ENCODE data around the gene VPS4A. TPM values are rescaled to one million over a fixed set of nuclear protein-coding genes. Genes with fewer than 3 reads are reported as not detected.

VPS4A gene
- total and polyA plus RNA-seq, 2 of the 4 experiments (the other 2 are of a cell fraction), result 23.3 to 25.2 TPM

GRCh38 chr16:69324013-69324531 lies 12.9 kb downstream of the VPS4A start:
- 100% methylated on average over 2 of the region's 8 CpGs; no CpG with 5 or more reads in 1 of the 2 experiments for WGBS, 2 experiments (ENCODE audit: extremely low coverage in 2 of 2, insufficient read length in 1 of 2)
- Histone ChIP-seq H2AK9ac (replicated peaks; ENCODE audit: low read depth, low read length, poor library complexity) (no peak overlapping the region), H3K9me3 (ENCODE audit: control insufficient read depth, insufficient read depth, low read length) (no peaks in the 10 kb centered on the region), H3K9ac (ENCODE audit: low read depth, low read length) (no peak overlapping the region), H3K79me1 (ENCODE audit: low read depth in 1 of 2, low read length in 2 of 2) (peaks cover 39 to 86% of the 10 kb centered on the region in 2 experiments), H3K4ac (ENCODE audit: low read depth, low read length) (no peak overlapping the region), H4K8ac (ENCODE audit: low read depth in 2 of 2, low read length in 2 of 2) (no peak overlapping the region), H3K4me2 (ENCODE audit: low read depth, low read length) (no peak overlapping the region), H3K4me1 (ENCODE audit: control insufficient read depth, insufficient read depth, low read length) (peaks cover 6% of the 10 kb centered on the region), H2BK120ac (ENCODE audit: low read depth, low read length) (no peak overlapping the region), H3K27me3 (ENCODE audit: control insufficient read depth, insufficient read depth, low read length) (no peaks in the 10 kb centered on the region), H3K4me3 (ENCODE audit: insufficient read depth, low read depth, low read length) (no peak overlapping the region), H4K5ac (ENCODE audit: low read depth, low read length) (no peak overlapping the region), H4K20me1 (ENCODE audit: insufficient read depth, low read length) (peaks cover 64% of the 10 kb centered on the region), H2AFZ (replicated peaks; ENCODE audit: low read length, poor library complexity) (no peak overlapping the region), H2AK5ac (ENCODE audit: low read depth, low read length) (no peak overlapping the region), H3K9me1 (ENCODE audit: insufficient read depth, low read length) (peaks cover 13% of the 10 kb centered on the region), H2BK15ac (ENCODE audit: low read depth, low read length) (no peak overlapping the region), H3K23ac (ENCODE audit: low read depth, low read length) (no peak overlapping the region), H2BK20ac (ENCODE audit: low read depth, low read length) (no peak overlapping the region), H3K56ac (ENCODE audit: extremely low read depth, insufficient read depth, low read length) (no peak overlapping the region), H4K91ac (ENCODE audit: insufficient read depth, low read depth, low read length) (no peak overlapping the region), H3K36me3 (ENCODE audit: control insufficient read depth, insufficient read depth, low read length) (peaks cover 73% of the 10 kb centered on the region), H2BK5ac (ENCODE audit: low read depth, low read length, poor library complexity, severe bottlenecking) (no peak overlapping the region), H3K27ac (ENCODE audit: insufficient read depth, low read length) (no peak overlapping the region), H3K18ac (ENCODE audit: low read depth, low read length) (no peak overlapping the region), H3K14ac (replicated peaks; ENCODE audit: low read depth, low read length) (no peak overlapping the region)
- CTCF ChIA-PET, result interaction anchor here (0.5 kb wide), 1 partner anchor 167 kb away, joined by 3 read pairs; no protein-coding TSS in a partner anchor
- POLR2A ChIA-PET (ENCODE audit: unreplicated experiment), result no interaction called here
- dilution Hi-C loops (cut with HindIII; ENCODE audit: low sequenced_read_pairs, unreplicated experiment), result no loop called here
- in situ Hi-C loops (cut with MboI; ENCODE audit: low sequenced_read_pairs), result no loop called here
- no peak for DNase-seq
- TF ChIP-seq MAZ (IDR thresholded peaks at IDR 0.05; ENCODE audit: borderline replicate concordance, low read depth, low read length) (no peak), SMC3 (IDR thresholded peaks at IDR 0.05; ENCODE audit: low read depth, low read length) (no peak), RCOR1 (IDR thresholded peaks at IDR 0.05; ENCODE audit: insufficient replicate concordance, low read length) (no peak), CHD1 (IDR thresholded peaks at IDR 0.05; ENCODE audit: low read depth, low read length) (no peak), RFX5 (IDR thresholded peaks at IDR 0.05; ENCODE audit: low read depth, low read length) (no peak), RAD21 (IDR thresholded peaks at IDR 0.05; ENCODE audit: low read length) (no peak), BHLHE40 (IDR thresholded peaks at IDR 0.05; ENCODE audit: low read depth, low read length) (no peak), MAFK (IDR thresholded peaks at IDR 0.05; ENCODE audit: low read depth, low read length) (no peak), USF2 (IDR thresholded peaks at IDR 0.05; ENCODE audit: low read depth, low read length) (no peak), FOS (IDR thresholded peaks at IDR 0.05; ENCODE audit: low read depth, low read length) (no peak), POLR2A (IDR thresholded peaks at IDR 0.05; ENCODE audit: low read depth, low read length) (no peak), ELK1 (IDR thresholded peaks at IDR 0.05; ENCODE audit: borderline replicate concordance, low read depth, low read length) (no peak)
- no TSS peak for BruUV-seq (replicated peaks)
- intact Hi-C loops (cut with micrococcal nuclease), result no loop called here
- ATAC-seq (ENCODE audit: low read depth), result no peak

All from IMR-90 (cell line).